Thyroid gland (tissue), 4 donors: ENCODE results near the gene ANKRD63. TPM values are rescaled to one million over a fixed set of nuclear protein-coding genes. Genes with fewer than 3 reads are reported as not detected.
A peak's percentile ranks its signal among the peaks of the same experiment; 100 is the strongest.

Experiments
- DNase-seq, 2 donors: peaks; one replicate each; pipeline ENCODE4 v3.0.0-alpha.2; 2019
- H3K27ac ChIP-seq, 3 donors: fragments of 200-600 bp; sonication (generic); 1 replicate in 2 of 3; 2 replicates in 1 of 3; pipeline ENCODE4 v1.5.1; 2016 to 2019; ENCODE audit warnings: mild to moderate bottlenecking in 1 of 3, moderate library complexity in 1 of 3
- H3K27me3 ChIP-seq: fragments of 200-600 bp; sonication (generic); one replicate; pipeline ENCODE4 v1.5.1; 2019
- H3K36me3 ChIP-seq, 2 donors: fragments of 200-600 bp; sonication (generic); one replicate each; pipeline ENCODE4 v1.5.1; 2016 to 2019
- H3K4me1 ChIP-seq, 2 donors: fragments of 200-600 bp; sonication (generic); one replicate each; pipeline ENCODE4 v1.5.1; 2017 to 2019
- H3K4me3 ChIP-seq, 3 donors: fragments of 200-600 bp; sonication (generic); replicated peaks in 1 of 3; 1 replicate in 2 of 3; 2 replicates in 1 of 3; pipeline ENCODE4 v1.5.1; 2016; ENCODE audit warnings: mild to moderate bottlenecking in 1 of 3
- H3K9me3 ChIP-seq: fragments of 200-600 bp; sonication (generic); one replicate; pipeline ENCODE4 v1.5.1; 2017
- POLR2A ChIP-seq, 2 donors: fragments of 450-650 bp; IDR thresholded peaks; one replicate each; pipeline ENCODE4 v1.6.1; 2017; ENCODE audit warnings: antibody characterized with exemption in 2 of 2, mild to moderate bottlenecking in 2 of 2, moderate library complexity in 1 of 2
- WGBS, 2 donors: methylation state at CpG; one replicate each; pipeline ENCODE4 v1.1.5; 2017; 5-methylcytosine and 5-hydroxymethylcytosine counted together
- intact Hi-C: fragments of 100-400 bp; cut with DNase I; formaldehyde crosslinking; loops from one replicate; pipeline ENCODE4 v1.15.1; 2023
- total RNA-seq, 4 donors: library from RNA; depleted of rRNA; stranded (reverse); fragments of >200 nt; gene quantifications; one replicate each; pipeline ENCODE4 v1.2.3, GENCODE V29; 2016
- TF ChIP-seq, protein P1 (sequence below), 6 experiments: fragments of 200-600 bp in 3 of 6; fragments of 450-650 bp in 3 of 6; sonication (generic) in 3 of 6; IDR thresholded peaks; one replicate each; pipeline ENCODE4 v1.5.1; 2016 to 2019; ENCODE audit warnings: antibody characterized with exemption in 6 of 6, mild to moderate bottlenecking in 2 of 6, inconsistent platforms in 1 of 6, moderate library complexity in 1 of 6

ANKRD63 gene
- total RNA-seq, 4 donors from 2014 or later = 2.1 TPM; not detected in 3

- no peak for DNase-seq
- H3K4me3 ChIP-seq = no peak overlapping the region
- H3K4me1 ChIP-seq = peaks cover 21 to 37% of the 10 kb centered on the region in 2 donors
- TF ChIP-seq, protein P1, sequence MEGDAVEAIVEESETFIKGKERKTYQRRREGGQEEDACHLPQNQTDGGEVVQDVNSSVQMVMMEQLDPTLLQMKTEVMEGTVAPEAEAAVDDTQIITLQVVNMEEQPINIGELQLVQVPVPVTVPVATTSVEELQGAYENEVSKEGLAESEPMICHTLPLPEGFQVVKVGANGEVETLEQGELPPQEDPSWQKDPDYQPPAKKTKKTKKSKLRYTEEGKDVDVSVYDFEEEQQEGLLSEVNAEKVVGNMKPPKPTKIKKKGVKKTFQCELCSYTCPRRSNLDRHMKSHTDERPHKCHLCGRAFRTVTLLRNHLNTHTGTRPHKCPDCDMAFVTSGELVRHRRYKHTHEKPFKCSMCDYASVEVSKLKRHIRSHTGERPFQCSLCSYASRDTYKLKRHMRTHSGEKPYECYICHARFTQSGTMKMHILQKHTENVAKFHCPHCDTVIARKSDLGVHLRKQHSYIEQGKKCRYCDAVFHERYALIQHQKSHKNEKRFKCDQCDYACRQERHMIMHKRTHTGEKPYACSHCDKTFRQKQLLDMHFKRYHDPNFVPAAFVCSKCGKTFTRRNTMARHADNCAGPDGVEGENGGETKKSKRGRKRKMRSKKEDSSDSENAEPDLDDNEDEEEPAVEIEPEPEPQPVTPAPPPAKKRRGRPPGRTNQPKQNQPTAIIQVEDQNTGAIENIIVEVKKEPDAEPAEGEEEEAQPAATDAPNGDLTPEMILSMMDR (IDR thresholded peaks at IDR 0.05) = no peak
- no peak for TF ChIP-seq POLR2A (IDR thresholded peaks at IDR 0.05)
- 23 to 41% methylated on average over 13 to 31 of the region's 33 CpGs for WGBS, 2 donors
- H3K27ac ChIP-seq = no peak overlapping the region
- no peaks in the 10 kb centered on the region for H3K9me3 ChIP-seq
- intact Hi-C loops = loop anchor here (5.0 kb wide), 2 partner anchors 74 to 139 kb away; partner anchors contain the start of gene DISP2
- no peaks in the 10 kb centered on the region for H3K36me3 ChIP-seq
- peaks cover 15% of the 10 kb centered on the region for H3K27me3 ChIP-seq
Observed at GRCh38 chr15:40283615-40284300, 894 bp upstream of the ANKRD63 start.

DNA sequence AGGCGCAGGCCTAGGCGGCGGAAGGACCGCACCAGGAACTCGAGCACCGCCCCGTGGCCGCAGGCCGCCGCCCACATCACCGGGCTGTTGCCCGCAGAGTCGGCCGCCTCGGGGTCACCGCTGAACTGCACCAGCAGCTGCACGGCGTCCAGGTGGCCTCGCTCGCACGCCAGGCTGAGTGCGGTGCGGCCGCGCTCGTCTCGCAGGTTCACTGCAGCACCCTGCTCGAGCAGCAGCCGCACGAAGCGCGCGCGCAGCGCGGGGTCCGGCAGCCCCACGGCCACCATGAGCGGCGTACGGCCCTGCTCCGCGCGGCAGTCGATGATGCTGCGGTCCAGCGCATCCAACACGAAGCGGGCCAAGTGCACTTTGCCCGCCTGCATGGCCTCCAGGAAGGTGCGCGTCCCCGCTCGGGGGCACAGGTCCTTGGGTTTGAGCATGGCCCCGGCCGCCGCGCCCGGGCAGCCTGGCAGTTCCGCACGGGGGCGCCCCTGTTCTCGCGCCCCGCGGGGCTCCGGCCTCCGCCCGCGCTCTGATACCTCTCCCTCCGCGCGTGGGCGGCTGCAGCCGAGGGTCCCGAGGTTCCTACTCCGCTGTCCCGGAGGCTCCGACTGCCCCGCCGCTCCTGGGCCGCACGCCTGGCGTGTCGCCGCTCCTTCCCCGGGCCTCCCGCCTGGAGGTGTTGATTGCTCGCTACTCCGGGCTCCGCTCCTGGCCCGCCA, 556 bp downstream of the ANKRD63 start:
- Histone ChIP-seq H3K27ac (no peak overlapping the region), H3K4me1 (peaks cover 21 to 49% of the 10 kb centered on the region in 2 donors), H3K27me3 (peaks cover 15% of the 10 kb centered on the region), H3K9me3 (no peaks in the 10 kb centered on the region), H3K36me3 (no peaks in the 10 kb centered on the region), H3K4me3 (peak overlapping the region in 1 of 3 donors; percentile 29)
- TF ChIP-seq, protein P1 (IDR thresholded peaks at IDR 0.05) = peak in 1 of 6 experiments; percentile 20
- TF ChIP-seq POLR2A (IDR thresholded peaks at IDR 0.05) = no peak
- no CpG with 5 or more reads among the region's 92 CpGs for WGBS, 2 donors
- peak; percentile 48 to 54 for DNase-seq
- intact Hi-C loops = loop anchor here (5.0 kb wide), 2 partner anchors 75 to 140 kb away; partner anchors contain the start of gene DISP2

DNA sequence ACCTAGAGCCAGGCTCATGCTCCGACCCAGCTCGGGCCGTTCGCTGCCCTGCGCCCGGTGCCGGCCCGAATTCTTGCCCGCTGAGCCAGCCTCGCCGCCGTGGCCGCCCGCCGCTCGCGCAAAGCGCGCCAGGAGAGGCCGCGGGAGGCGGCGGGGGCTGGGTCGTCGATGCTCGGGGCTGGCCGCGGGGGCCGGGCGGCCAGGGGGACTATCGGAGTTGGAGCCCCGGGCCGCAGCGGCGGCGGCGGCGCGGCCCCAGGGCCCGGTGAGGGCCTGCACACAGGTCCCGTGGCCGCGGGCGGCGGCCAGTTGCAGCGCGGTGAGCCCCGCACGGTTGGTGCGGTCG, 1.1 kb downstream of the ANKRD63 start:
- intact Hi-C loops = loop anchor here (5.0 kb wide), 2 partner anchors 76 to 141 kb away; partner anchors contain the start of gene DISP2
- Histone ChIP-seq H3K4me1 (peaks cover 21 to 49% of the 10 kb centered on the region in 2 donors), H3K9me3 (no peaks in the 10 kb centered on the region), H3K27ac (no peak overlapping the region), H3K4me3 (peak overlapping the region in 1 of 3 donors; percentile 29), H3K36me3 (no peaks in the 10 kb centered on the region), H3K27me3 (peaks cover 15% of the 10 kb centered on the region)
- DNase-seq = no peak
- WGBS, 2 donors = 0% methylated on average over 3 of the region's 51 CpGs; no CpG with 5 or more reads in 1 of the 2 donors
- no peak for TF ChIP-seq POLR2A (IDR thresholded peaks at IDR 0.05)
- TF ChIP-seq, protein P1 (IDR thresholded peaks at IDR 0.05) = no peak

- intact Hi-C loops = loop anchor here (5.0 kb wide), 2 partner anchors 76 to 141 kb away; partner anchors contain the start of gene DISP2
- TF ChIP-seq, protein P1 (IDR thresholded peaks at IDR 0.05) = no peak
- no peak for TF ChIP-seq POLR2A (IDR thresholded peaks at IDR 0.05)
- Histone ChIP-seq H3K27me3 (peaks cover 15% of the 10 kb centered on the region), H3K4me1 (peaks cover 21 to 49% of the 10 kb centered on the region in 2 donors), H3K9me3 (no peaks in the 10 kb centered on the region), H3K36me3 (no peaks in the 10 kb centered on the region), H3K27ac (no peak overlapping the region), H3K4me3 (peak overlapping the region in 1 of 3 donors; percentile 29)
- no peak for DNase-seq
- 62 to 70% methylated on average over 21 to 26 of the region's 43 CpGs for WGBS, 2 donors
Observed at GRCh38 chr15:40281057-40281800, 1.6 kb downstream of the ANKRD63 start.
